HepG2 (cell line): Measurements from ENCODE around the gene ATP2B2. TPM values are rescaled to one million over a fixed set of nuclear protein-coding genes. Genes with fewer than 3 reads are reported as not detected.

Experiments used
- BHLHE40 ChIP-seq: IDR thresholded peaks from 2 replicates; pipeline ENCODE4 v1.6.1; 2011; ENCODE audit warnings: low read length, improper control_type of control experiment
- E2F2 ChIP-seq: sonication (generic); formaldehyde crosslinking; IDR thresholded peaks from 2 replicates; pipeline ENCODE4 v1.4.0; 2020; ENCODE audit warnings: missing genetic modification reagents, borderline replicate concordance
- MAF1 ChIP-seq: sonication (generic); formaldehyde crosslinking; IDR thresholded peaks from 2 replicates; pipeline ENCODE4 v1.5.0; 2020; ENCODE audit warnings: missing genetic modification reagents, borderline replicate concordance
- MEIS2 ChIP-seq: sonication (generic); formaldehyde crosslinking; IDR thresholded peaks from 2 replicates; pipeline ENCODE4 v1.9.0; 2021; ENCODE audit warnings: mild to moderate bottlenecking, missing genetic modification reagents
- MLLT10 ChIP-seq: sonication (generic); formaldehyde crosslinking; IDR thresholded peaks from 2 replicates; pipeline ENCODE4 v1.4.0; 2020; ENCODE audit warnings: missing genetic modification reagents
- RERE ChIP-seq: IDR thresholded peaks from 2 replicates; pipeline ENCODE4 v1.6.1; 2016; ENCODE audit warnings: low read depth, missing genetic modification reagents, missing compliant biosample characterization
- SRSF1 ChIP-seq: fragments of 200-400 bp; formaldehyde crosslinking; optimal IDR thresholded peaks from 2 replicates; pipeline ENCODE3; 2017; ENCODE audit warnings: mild to moderate bottlenecking, low read depth, low read length, moderate library complexity
- ZNF33A ChIP-seq: sonication (generic); formaldehyde crosslinking; IDR thresholded peaks from 2 replicates; pipeline ENCODE4 v1.5.1; 2020; ENCODE audit warnings: missing genetic modification reagents, mild to moderate bottlenecking, moderate library complexity, borderline replicate concordance
- ZNF354B ChIP-seq: sonication (generic); formaldehyde crosslinking; IDR thresholded peaks from 2 replicates; pipeline ENCODE4 v1.8.0; 2022; ENCODE audit warnings: mild to moderate bottlenecking, missing genetic modification reagents
- ZNF609 ChIP-seq: sonication (generic); formaldehyde crosslinking; IDR thresholded peaks from 2 replicates; pipeline ENCODE4 v1.4.0; 2020; ENCODE audit warnings: mild to moderate bottlenecking, missing genetic modification reagents, borderline replicate concordance
- ZNF749 ChIP-seq: sonication (generic); formaldehyde crosslinking; IDR thresholded peaks from 2 replicates; pipeline ENCODE4 v1.8.0; 2022; ENCODE audit warnings: mild to moderate bottlenecking, missing genetic modification reagents, moderate library complexity, borderline replicate concordance
- polyA plus RNA-seq, 8 experiments: library from polyadenylated mRNA; depleted of rRNA in 3 of 8; stranded (reverse) in 7 of 8; unstranded in 1 of 8; fragments of >200 nt; fragmentation: Illumina TruSeq in 4 of 8; extraction: Trizol in 4 of 8; gene quantifications; 2 replicates each; pipeline versions ENCODE4 v1.2.1 to v1.2.3, GENCODE V29; 2011 to 2016; ENCODE audit warnings: low read depth in 4 of 8, missing spikeins in 1 of 8, mixed read lengths in 1 of 8; ENCODE audit not compliant: insufficient read depth in 1 of 8
- total RNA-seq, 5 experiments: library from RNA; depleted of rRNA; stranded (reverse); fragments of >200 nt; fragmentation: Illumina TruSeq; extraction: Trizol; gene quantifications; 2 replicates each; pipeline ENCODE4 v1.2.3, GENCODE V29; 2016; ENCODE audit warnings: low read depth in 1 of 5

ATP2B2 gene
- total and polyA plus RNA-seq, 2 of the 13 experiments (the other 11 are each of a cell fraction or from before 2014, with no cell fraction given) = 1.5 to 2.3 TPM

GRCh38 chr3:10404377-10404776, 101.0 kb downstream of the ATP2B2 start (continued):
- no peak for TF ChIP-seq RERE (CRISPR knock-in tag)
- TF ChIP-seq ZNF609 (CRISPR knock-in tag) = no peak
- no peak for TF ChIP-seq MLLT10 (CRISPR knock-in tag)
- no peak for TF ChIP-seq MAF1
- TF ChIP-seq SRSF1 = no peak
- TF ChIP-seq ZNF33A = no peak
- no peak for TF ChIP-seq BHLHE40
- no peak for TF ChIP-seq MEIS2 (CRISPR knock-in tag)
- no peak for TF ChIP-seq E2F2 (CRISPR knock-in tag)
- TF ChIP-seq ZNF354B = no peak
- no peak for TF ChIP-seq ZNF749 (CRISPR knock-in tag)
- TF ChIP-seq, all 625 proteins: peak for 0
